Measurements from ENCODE around the gene USP16.
A peak's percentile ranks its signal among the peaks of the same experiment; 100 is the strongest.

Gene USP16

GRCh38 chr21:29078869-29079767 lies 54.6 kb downstream of the USP16 start:
- Histone ChIP-seq H3K4me3 (no peak overlapping the region), H3K4me1 (peaks cover 0 to 34% (median 3%) of the 10 kb centered on the region in 4 donors), H3K36me3 (no peaks in the 10 kb centered on the region), H3K9me3 (no peaks in the 10 kb centered on the region), H3K27me3 (no peaks in the 10 kb centered on the region), H3K27ac (peak overlapping the region; percentile 56 to 85)
- no peak for DNase-seq
- TF ChIP-seq CTCF (IDR thresholded peaks at IDR 0.05): no peak
- intact Hi-C loops (cut with DNase I; ENCODE audit: low total_unique reads): no loop called here

DNA sequence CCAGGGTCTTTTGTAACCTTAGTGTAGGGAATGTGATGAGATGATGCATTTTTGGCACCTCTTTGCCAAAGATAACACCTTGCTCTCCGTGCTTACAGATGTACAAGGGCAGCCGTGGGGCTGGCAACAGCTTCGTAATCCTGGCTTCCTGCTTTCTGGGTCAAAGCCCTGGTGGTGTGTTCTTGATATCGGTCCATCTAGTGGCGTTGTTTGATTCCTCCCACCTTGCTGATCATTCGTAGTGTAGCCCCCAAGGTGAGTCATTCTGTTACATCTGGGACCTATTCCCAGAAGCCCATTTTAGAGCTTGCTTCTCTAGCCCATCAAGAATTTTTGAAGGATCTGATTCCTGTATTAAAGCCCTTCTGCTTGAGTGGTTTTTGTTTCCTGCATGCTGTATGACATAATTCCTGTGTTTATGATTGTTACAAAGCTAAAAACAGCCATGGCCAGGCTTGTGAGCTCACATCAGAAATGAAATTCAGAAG lies 56.0 kb downstream of the USP16 start:
- intact Hi-C loops (cut with DNase I; ENCODE audit: low total_unique reads): no loop called here

GRCh38 chr21:29082046-29082815 lies 57.8 kb downstream of the USP16 start:
- no peaks in the 10 kb centered on the region for H3K27me3 ChIP-seq
- DNase-seq: no peak
- H3K27ac ChIP-seq: no peak overlapping the region
- no peaks in the 10 kb centered on the region for H3K9me3 ChIP-seq
- H3K4me3 ChIP-seq: no peak overlapping the region
- H3K36me3 ChIP-seq: no peaks in the 10 kb centered on the region
- H3K4me1 ChIP-seq: peaks cover 0 to 60% (median 4%) of the 10 kb centered on the region in 4 donors
- TF ChIP-seq CTCF (IDR thresholded peaks at IDR 0.05): no peak
- intact Hi-C loops (cut with DNase I; ENCODE audit: low total_unique reads): no loop called here

More for the DNA sequence above, 56.0 kb downstream of the USP16 start:
- DNase-seq: no peak
- Histone ChIP-seq H3K4me3 (no peak overlapping the region), H3K9me3 (no peaks in the 10 kb centered on the region), H3K27ac (peak overlapping the region; percentile 56), H3K27me3 (no peaks in the 10 kb centered on the region), H3K4me1 (peaks cover 0 to 48% (median 3%) of the 10 kb centered on the region in 4 donors), H3K36me3 (no peaks in the 10 kb centered on the region)
- TF ChIP-seq CTCF (IDR thresholded peaks at IDR 0.05): no peak

- no peak overlapping the region for H3K4me3 ChIP-seq
- no peak for DNase-seq
- H3K9me3 ChIP-seq: no peaks in the 10 kb centered on the region
- H3K27ac ChIP-seq: no peak overlapping the region
- H3K27me3 ChIP-seq: no peaks in the 10 kb centered on the region
- intact Hi-C loops (cut with DNase I; ENCODE audit: low total_unique reads): no loop called here
- no peaks in the 10 kb centered on the region for H3K36me3 ChIP-seq
- TF ChIP-seq CTCF (IDR thresholded peaks at IDR 0.05): no peak
- H3K4me1 ChIP-seq: peaks cover 0 to 58% (median 4%) of the 10 kb centered on the region in 4 donors
Measured at GRCh38 chr21:29083306-29083705, 58.8 kb downstream of the USP16 start.

GRCh38 chr21:29084372-29084771 lies 59.9 kb downstream of the USP16 start:
- Histone ChIP-seq H3K27ac (peak overlapping the region in 1 of 2 donors; percentile 52), H3K36me3 (no peaks in the 10 kb centered on the region), H3K27me3 (no peaks in the 10 kb centered on the region), H3K9me3 (no peaks in the 10 kb centered on the region), H3K4me1 (peaks cover 0 to 49% (median 2%) of the 10 kb centered on the region in 4 donors), H3K4me3 (no peak overlapping the region)
- intact Hi-C loops (cut with DNase I; ENCODE audit: low total_unique reads): no loop called here
- no peak for TF ChIP-seq CTCF (IDR thresholded peaks at IDR 0.05)
- DNase-seq: no peak

Data from tibial artery (tissue), 4 donors.